Left kidney (tissue), 8 donors: Measurements from ENCODE around the gene LRIT1. TPM values are rescaled to one million over a fixed set of nuclear protein-coding genes. Genes with fewer than 3 reads are reported as not detected.
"Not testable (repeated sequence)": the region's sequence is repeated elsewhere in the genome, so short reads cannot be mapped to it uniquely, and the experiment has no call there.

Experiments
- DNase-seq: peaks from one replicate; pipeline ENCODE4 v3.0.0-alpha.2; 2013
- long read RNA-seq, 8 donors: transcript quantifications; one replicate each; lab custom pipeline, GENCODE V29; 2026
- polyA plus RNA-seq: library from polyadenylated mRNA; unstranded; fragments of 120-200 nt; gene quantifications from one replicate; pipeline ENCODE4 v1.2.1, GENCODE V29; 2013; ENCODE audit not compliant: insufficient read length

LRIT1 gene, protein sequence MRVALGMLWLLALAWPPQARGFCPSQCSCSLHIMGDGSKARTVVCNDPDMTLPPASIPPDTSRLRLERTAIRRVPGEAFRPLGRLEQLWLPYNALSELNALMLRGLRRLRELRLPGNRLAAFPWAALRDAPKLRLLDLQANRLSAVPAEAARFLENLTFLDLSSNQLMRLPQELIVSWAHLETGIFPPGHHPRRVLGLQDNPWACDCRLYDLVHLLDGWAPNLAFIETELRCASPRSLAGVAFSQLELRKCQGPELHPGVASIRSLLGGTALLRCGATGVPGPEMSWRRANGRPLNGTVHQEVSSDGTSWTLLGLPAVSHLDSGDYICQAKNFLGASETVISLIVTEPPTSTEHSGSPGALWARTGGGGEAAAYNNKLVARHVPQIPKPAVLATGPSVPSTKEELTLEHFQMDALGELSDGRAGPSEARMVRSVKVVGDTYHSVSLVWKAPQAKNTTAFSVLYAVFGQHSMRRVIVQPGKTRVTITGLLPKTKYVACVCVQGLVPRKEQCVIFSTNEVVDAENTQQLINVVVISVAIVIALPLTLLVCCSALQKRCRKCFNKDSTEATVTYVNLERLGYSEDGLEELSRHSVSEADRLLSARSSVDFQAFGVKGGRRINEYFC
- polyA plus RNA-seq: not detected
- long read RNA-seq, donor 1: 0 reads
- long read RNA-seq, donor 2: 0 reads
- long read RNA-seq, donor 3: 0 reads
- long read RNA-seq, donor 4: 0 reads
- long read RNA-seq, donor 5: 0 reads
- long read RNA-seq, donor 6: 0 reads
- long read RNA-seq, donor 7: 0 reads
- long read RNA-seq, donor 8: 0 reads

DNA sequence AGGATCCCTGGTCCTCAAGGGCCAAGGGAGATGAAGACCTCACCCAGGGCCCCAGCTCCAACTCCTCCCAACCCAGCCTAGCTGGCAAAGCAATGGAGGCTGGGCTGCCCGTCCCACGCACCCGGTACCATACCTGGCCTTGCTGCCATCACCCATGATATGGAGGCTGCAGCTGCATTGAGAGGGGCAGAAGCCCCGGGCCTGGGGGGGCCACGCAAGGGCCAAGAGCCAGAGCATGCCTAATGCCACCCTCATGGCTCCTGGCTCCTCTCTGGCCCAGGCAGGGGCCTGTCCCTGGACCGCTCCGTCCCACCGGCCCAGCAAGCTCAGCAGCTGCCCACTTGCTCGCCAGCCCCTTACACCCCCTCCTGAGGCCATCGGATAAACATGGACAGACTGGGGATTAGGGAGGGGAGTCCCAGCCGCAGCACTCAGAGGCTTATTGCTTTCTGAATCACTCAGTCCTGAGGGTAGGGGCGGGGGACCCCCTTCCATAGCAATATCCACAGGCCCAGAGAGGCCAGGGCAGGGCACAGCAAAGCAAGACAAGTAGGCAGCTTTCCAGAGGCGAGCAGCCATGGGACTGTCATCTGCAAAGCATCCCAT lies at the start of gene LRIT1:
Gene LRIT1, minus strand, starts transcription at position 362 of the 606 bp plus-strand sequence. Its CDS starts 107 bp downstream, at position 255.
- DNase-seq: no peak

DNA sequence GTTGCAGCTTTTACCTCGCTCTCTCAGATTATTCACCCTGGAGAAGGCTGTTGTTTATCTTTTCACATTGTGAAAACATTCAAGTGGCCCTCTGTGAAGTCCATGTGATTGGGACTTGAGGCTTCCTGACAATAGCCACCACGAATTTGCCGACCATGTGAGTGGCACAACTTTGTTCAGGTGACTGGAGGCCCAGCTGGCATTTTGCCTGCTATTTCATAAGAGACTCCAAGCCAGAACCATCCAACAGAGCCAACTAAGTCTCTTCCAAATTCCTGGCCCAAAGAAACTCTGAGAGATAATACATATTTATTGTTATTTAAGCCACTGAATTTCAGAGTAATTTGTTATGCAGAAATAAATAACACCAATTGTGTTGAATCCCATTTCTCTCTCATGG lies 48.9 kb upstream of the LRIT1 start:
- no peak for DNase-seq

DNA sequence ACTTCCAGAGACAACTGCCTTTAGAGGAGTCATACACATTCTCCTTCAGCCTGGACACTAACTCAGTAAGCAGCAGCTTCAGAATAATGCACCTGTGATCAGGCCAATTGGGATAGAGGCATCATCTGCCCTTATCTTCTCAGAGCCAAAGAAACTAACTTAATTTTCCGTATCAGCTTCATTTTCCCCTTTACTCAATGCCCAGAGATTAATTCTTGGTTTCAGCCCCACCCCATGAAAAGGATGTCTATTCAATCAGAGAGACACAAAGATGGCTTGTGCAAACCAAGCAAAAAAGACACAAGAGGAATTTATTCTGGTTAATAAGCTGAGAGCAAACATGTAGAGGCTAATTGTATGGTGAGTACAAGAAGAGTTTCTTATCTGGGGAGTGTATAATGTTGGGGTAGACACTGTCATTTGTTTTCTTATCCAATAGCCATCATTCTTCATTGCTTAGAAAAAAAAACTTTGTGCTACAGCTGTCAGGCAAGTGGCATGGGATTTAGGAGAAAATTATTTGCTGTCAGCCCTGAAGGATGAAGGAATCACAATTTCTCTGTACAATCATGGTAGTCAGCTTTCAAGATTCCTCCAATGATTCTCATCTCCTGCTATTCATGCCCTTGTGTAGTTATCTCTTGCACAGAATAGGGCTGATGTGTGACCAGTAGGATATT lies 48.3 kb upstream of the LRIT1 start:
- DNase-seq: no peak

DNA sequence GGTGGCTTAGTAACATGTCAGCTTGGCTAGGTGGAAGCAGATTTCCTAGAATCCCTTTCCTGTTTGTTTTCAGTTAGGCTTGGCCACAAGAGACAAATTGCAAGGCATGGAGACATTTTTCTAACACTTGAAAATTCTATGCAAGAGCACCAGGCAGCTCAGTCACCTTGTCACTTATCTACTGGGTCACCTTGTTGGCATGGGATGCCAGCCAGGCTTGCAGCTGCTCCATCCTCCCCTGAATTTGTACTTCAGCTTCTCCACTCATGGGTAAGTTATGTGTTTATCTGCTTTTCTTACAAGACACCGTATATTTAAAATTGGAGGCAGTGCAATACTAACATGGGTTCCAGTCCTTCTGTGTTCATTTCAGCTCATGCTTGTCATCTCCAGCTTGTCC lies 46.8 kb upstream of the LRIT1 start:
- no peak for DNase-seq

DNA sequence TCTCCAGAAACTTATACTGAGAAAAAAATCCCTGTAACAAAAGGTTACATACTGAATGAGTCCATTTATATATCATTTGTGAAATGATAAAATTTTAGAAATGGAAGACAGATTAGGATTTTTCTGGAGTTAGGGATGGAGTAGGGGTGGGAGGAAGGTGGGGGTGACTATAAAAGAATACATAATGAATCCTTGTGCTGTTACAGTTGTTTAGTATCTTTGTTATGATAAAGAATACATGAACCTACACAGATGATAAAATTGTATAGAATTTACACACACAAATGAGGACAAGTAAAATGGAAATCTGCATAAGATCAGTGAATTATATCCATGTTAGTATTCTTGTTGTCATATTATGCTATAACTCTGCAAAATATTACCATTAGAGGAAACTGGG lies 45.3 kb upstream of the LRIT1 start:
- no peak for DNase-seq

DNA sequence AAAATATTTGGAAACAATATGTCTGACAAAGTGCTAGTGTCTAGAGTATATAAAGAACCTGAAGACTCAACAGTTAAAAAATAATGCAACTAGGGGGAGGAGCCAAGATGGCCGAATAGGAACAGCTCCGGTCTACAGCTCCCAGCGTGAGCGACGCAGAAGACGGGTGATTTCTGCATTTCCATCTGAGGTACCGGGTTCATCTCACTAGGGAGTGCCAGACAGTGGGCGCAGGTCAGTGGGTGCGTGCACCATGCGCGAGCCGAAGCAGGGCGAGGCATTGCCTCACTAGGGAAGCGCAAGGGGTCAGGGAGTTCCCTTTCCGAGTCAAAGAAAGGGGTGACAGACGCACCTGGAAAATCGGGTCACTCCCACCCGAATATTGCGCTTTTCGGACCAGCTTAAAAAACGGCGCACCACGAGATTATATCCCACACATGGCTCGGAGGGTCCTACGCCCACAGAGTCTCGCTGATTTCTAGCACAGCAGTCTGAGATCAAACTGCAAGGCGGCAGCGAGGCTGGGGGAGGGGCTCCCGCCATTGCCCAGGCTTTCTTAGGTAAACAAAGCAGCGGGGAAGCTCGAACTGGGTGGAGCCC lies 38.6 kb upstream of the LRIT1 start:
- DNase-seq: not testable (repeated sequence)

DNA sequence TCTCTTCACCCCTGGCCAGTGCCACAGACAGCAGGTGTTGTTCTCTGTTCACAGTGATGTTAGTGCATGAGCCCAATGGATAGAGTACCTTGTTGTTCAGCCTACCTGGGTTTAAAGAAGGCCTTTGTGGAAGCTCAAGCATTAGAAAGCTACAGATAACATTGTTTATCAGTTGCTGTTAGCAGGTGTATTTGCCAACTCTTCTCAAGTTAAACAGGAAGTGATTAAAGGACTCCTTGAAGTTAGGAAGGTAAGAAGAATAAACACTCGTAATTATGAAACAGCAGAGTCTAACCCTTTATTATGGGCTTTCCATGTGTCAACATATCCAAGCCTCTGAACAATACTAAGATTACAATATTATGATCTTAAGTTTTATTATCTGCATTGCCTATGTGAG lies 29.4 kb upstream of the LRIT1 start:
- no peak for DNase-seq

DNA sequence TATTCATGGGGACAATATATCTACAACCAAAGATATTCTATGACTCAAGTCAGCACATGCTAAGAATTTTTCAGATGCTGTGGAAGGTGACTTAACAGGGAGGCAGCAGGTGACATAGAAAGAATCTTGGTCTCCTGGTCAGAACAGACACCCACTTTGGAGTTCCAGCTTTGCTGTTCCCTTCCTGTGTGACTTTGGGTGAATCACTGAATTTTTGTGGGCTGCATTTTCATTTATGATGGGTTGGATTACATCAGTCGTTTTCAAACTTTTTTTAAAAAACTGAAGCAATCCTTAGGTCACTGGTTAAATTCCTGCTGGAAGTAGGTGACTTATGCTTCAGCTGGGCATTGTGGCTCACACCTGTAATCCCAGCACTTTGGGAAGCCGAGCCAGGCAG lies 28.4 kb upstream of the LRIT1 start:
- no peak for DNase-seq

DNA sequence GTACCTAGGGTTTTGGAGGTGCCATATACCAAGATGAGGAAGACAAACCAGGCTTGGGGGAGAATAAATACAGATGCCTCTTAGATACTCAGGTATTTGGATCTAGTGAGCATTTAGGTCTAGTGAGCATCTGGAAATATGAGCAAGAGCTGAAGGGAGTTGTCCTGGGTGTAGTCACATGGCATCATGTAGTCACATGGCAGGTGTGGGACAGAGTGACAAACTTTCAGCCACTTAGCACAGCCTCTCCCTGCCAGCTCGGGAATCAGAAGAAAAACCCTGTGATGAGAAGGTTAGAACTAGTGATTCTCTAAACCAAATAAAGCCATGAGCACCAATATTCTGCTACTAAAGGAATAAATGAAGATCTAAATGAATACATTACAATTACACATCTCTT lies 27.8 kb upstream of the LRIT1 start:
- no peak for DNase-seq

DNA sequence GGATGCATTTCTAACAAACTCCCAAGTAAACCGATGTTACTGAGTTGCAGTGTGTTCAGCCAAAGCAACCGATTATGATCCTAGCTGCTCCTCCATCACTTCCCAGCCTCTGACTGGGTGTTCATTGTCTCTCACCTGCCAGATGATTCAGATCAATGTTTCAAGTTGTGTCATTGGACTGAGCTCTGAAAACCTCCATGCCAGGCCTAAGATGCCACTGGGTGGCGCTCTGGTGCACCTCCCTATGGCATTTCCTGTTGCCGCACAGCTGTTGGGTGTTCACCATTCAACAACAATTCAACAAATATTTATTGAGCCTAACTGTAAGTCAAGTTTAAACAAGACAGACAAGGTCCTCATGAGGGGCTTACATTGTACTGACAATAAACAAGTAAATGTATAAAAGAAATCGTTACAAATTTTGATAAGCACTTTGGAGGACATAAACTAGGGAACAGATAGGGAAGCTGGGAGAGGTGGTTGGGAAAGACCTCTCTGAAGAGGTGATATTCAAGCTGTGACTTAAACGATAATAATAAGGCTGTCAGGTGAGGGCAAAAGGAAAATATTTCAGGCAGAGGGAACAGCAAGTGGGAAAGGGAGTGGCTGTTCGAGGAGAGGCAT lies 26.3 kb upstream of the LRIT1 start:
- no peak for DNase-seq

DNA sequence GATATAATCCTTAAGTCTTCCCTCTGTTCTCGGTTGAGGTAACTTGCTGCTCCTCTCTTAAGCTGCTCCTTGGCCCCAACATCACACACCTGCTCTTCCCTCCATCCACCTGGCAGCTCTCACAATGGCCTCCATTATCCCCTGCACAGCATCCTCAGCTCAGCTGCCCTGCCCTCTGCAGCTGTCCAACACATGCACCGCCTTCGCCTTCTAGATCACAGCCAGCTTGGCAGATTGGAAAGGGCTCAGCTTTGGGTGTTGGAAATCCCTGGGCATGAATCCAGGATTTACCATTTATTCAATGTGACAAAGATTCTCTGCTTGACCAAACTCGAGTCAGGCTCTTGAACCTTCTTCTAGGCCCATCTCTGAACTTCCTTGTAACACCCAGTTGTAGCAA lies 24.1 kb upstream of the LRIT1 start:
- no peak for DNase-seq

DNA sequence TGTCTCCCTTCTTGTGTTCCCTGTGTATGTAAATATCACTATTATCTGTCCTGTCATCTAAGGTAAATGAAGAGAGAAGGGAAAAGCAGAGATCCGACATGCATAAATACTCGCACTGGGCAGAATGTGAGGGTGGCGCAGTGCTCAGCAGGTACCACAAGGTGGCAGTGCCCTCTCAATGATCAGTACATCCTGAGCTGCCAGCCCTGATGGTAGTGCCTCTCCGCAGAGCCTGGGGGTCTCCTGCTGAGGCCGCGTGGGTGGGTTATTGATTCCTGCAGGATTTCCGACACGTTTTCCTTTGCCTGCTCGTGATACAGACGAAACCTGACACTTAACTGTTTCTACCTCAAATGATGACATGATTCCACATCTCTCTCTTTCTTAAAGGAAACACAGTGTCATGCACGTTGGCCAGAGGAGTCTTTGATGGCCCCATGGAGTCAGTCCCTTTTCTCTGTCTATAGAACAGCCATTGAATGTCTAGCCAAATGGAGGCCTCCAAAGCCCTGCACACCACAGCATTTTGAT lies 23.3 kb upstream of the LRIT1 start:
- peak; percentile 29 for DNase-seq

DNA sequence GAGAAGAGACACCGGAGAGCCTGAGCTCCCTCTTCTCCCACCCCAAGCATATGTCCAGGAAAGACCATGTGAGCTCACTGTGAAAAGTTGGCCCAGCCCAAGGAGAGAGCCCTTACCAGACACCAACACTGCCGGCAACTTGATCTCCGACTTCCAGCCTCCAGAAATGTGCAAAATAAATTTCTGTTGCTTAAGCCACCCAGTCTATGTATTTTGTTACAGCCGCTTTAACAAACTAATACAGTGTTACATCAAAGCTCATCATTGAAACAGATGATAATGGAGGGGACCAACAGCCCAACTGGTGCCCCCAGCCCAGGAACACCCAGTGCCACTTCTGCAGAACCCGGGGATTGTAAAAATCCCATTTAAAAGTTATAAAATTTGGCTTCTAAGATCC lies 22.4 kb upstream of the LRIT1 start:
- no peak for DNase-seq

DNA sequence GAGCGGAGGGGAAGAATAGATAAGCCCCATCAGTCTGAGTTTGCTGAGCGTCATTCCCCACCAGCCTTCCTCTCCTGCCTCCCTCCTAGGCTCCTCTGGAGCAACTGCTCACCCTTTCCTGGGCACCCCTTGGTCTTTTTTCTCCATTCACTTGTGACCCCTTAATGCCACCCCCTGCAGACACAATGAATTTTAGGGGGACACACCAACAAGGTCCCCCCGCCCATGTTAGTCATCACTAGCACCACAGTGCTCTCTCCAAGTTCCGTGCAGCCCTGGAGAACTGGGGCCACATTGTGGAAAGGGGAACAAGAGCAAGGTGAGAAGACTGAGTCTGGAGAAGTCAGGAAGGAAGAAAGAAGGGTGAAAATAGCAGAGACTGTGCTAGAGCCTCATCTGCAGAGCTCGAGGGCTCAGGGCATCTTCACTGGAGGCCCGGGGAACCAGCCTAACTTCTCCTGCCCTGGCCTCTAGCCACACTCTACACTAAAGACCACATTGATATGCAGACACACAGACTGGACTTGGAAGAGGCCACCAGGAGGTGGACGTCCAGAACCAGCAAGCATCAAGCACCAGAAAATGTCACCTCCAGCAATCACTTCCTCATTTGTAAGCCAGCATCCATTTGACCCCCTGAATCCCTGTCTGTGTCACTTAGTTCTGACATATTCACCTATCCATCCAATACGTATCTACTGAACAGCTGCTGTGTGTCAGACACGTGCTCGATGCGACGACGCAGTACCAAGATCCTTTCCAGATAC lies 21.0 kb upstream of the LRIT1 start:
- DNase-seq: no peak

DNA sequence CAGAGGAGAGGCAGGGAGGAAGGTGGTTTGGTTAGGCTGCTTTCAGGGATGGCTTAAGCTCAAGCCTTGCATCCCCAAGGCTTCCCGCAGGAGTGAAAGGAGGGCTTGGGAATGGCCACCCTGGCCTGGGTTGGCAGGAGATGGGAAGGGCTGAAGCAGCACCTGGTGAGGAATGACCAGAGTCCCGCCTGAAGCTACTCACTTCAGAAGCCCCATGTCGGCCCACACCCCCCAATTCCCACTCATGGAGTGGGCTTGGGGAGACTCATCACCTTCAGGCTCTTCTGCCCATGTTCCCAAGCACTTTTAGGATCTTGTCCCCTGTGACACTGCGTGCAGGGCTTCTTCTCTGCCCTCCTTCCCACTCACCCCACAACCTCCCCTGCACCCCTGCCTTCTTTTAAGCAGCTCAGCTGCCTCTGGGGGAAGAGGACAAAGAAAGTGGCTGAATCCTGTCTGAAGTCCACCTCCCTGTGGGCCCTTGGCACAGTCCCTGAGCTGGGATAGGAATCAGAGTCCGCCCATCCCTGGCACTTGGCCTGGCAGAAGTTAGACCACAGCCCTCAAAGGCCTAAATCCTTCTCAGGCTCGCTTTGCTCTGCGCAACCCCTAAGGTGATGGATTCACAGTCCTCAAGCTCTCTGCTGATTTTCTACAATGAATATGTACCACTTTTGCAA lies 20.0 kb upstream of the LRIT1 start:
- DNase-seq: no peak

DNA sequence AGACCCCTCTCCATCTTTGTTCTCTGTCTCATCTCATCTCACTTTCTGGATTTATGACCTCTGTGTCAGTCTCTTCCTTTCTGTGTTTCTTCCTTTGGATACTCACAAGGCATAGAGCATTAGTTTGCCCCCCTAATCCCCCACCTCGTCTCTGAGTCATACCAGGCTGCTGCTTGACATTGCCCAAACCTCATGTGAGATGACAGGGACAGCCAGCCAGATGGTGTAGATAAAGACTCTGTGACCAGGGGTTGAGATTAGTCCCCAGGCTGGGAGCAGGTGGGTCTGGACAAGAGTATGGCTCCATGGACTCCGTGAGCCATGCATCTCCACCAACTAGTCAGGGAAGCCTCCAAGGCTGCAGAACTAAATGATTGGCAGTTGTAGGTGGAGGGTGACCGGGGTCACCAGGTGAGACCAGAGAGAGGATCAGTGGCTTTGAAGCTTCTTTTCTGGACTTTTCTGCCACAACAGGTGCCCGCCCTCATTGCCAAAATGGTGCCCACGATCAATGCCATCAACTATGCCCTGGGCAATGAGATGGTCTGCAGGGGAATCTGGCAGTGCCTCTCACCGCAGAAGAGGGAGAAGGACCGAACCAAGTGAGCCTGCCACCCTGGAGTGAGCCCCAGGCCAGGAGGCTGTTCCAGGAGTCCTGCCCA lies 16.8 kb upstream of the LRIT1 start:
- no peak for DNase-seq

DNA sequence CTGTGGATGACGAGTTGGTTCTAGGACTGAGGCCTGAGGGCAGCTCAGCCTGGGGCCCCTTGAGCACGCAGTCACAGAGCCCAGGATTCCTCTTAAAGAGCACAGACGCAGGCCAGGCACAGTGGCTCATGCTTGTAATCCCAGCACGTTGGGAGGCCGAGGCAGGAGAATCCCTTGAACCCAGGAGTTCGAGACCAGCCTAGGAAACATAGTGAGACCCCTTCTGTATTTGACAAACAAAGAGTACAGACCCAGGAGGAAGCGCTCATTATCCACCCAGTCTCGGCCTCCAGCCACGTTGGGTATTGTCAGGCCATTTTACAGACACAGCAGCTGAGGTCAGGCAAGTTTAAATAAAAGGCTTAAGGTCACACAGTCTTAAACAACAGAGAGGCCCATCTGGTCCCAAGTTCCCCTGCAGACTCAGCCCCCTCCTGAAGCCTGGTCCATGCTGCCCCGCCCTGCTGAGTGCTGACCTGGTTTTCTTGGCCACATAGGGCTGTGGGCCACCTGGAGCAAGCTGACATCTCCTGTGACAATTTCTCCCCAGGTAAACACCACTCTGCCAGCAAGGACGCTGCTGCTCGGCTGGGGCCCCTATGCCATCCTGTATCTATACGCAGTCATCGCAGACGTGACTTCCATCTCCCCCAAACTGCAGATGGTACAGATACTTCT lies 16.1 kb upstream of the LRIT1 start:
- DNase-seq: no peak

DNA sequence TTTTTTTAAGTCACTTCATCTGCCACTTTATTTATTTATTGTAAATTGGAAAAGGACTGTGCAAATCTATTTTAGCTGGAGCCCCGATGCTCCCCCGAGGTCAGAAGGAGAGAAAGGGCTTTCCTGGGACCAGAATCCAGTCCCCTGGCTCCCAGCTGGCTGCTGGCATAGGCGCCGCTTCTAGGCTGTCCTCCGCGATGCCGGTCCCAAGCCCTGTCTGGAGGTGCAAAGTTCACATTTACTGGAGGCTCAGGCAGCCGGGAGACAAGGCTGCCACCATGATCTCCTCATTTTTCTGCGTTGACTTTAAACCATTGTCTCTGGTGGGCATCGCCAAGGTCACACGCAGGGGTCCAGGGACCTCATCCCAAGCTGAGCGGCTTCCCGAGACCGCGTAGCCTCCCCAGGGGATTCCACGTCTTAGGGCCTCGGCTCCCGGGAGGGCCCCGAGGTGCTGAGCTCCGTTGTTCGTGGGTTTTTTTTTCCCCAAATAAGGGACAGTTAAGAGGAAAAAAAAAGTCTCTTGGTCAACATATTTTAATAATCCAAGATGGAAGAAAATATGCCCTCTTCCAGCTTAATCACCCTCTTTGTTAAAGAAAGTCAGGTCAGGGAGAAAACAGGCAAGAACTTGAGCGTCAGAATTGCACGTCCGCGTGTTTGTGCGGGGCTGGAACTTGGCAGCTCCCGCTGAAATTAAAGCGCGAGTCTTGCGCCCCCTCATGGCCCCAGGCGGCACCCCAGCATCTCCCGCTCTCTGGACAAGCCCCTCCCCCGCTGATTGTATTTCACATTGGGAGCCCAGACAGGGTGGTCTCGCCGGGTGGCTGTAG lies 15.4 kb upstream of the LRIT1 start:
- DNase-seq: peak; percentile 25
